ENCODE measurements around the gene MGAT5.

Gene MGAT5

DNA sequence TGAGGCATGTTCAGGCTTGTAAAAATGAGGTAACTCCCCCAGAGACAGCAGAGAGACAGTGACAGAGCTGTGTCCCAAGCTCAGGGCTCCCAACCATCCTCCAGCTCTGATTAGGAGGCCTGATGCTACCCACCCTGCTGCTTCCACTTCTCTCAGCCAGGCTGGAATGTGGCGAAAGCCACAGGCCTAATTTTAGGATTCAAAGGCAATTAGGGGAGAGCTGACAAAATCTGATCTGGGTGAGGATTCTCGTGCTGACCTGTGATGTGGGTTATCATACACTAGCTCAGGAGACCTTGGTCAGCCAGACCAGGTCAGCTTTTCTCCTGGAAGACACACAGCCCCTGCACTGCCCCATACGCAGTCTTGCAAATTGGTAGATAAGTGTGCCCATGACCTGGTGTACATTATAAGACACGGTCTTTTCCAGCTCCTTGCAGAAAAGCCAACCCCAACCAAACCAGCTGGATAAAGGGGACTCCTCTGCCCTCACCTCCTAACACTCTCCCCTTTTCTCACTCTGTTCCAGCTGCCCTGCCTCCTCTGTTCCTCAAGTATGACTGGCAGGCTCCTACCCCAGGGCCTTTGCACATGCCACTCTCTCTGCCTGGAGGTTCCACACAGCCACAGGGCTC lies 225.9 kb downstream of the MGAT5 start:
- H4K91ac ChIP-seq (ENCODE audit: low read length), result no peak overlapping the region
- no peak overlapping the region for H2BK120ac ChIP-seq (ENCODE audit: low read depth, low read length)
- no peak overlapping the region for H2BK5ac ChIP-seq (ENCODE audit: low read depth, low read length, poor library complexity, severe bottlenecking)
- no peak overlapping the region for H3K9ac ChIP-seq (ENCODE audit: low read length)
- peaks cover 18% of the 10 kb centered on the region for H3K79me1 ChIP-seq (replicated peaks; ENCODE audit: low read length, poor library complexity, severe bottlenecking)
- no peak for DNase-seq
- no peak overlapping the region for H2AK5ac ChIP-seq (ENCODE audit: low read length, severe bottlenecking)
- no peak overlapping the region for H3K18ac ChIP-seq (ENCODE audit: low read depth in 1 of 2, low read length in 2 of 2)
- H3K14ac ChIP-seq (ENCODE audit: low read length in 2 of 2), result peak overlapping the region in 1 of 2 experiments; percentile 48
- 81% methylated on average over 4 of the region's 4 CpGs for WGBS
- H2AFZ ChIP-seq (ENCODE audit: low read depth, low read length), result no peak overlapping the region
- no peaks in the 10 kb centered on the region for H3K9me3 ChIP-seq (ENCODE audit: control insufficient read depth, low read length)
- H4K8ac ChIP-seq (ENCODE audit: low read length), result no peak overlapping the region
- H3K27ac ChIP-seq (ENCODE audit: low read length, poor library complexity, severe bottlenecking), result no peak overlapping the region
- H3K4me3 ChIP-seq (ENCODE audit: insufficient read depth in 1 of 2, low read depth in 1 of 2, low read length in 2 of 2), result no peak overlapping the region
- H3K36me3 ChIP-seq (ENCODE audit: control insufficient read depth in 1 of 2, insufficient read depth in 2 of 2, low read depth in 1 of 2, low read length in 2 of 2), result peaks cover 0 to 12% of the 10 kb centered on the region in 2 experiments
- no peak overlapping the region for H3K4me2 ChIP-seq (ENCODE audit: low read length, poor library complexity, severe bottlenecking)
- H3K23ac ChIP-seq (ENCODE audit: low read length in 2 of 2), result no peak overlapping the region
- H3K4me1 ChIP-seq (ENCODE audit: control insufficient read depth, insufficient read depth, low read depth, low read length), result no peaks in the 10 kb centered on the region
- no peak overlapping the region for H2BK12ac ChIP-seq (ENCODE audit: low read length in 2 of 2)
- H3K4ac ChIP-seq (ENCODE audit: low read depth in 1 of 2, low read length in 2 of 2), result no peak overlapping the region
- no peak overlapping the region for H2BK15ac ChIP-seq (ENCODE audit: low read depth, poor library complexity, severe bottlenecking)
- H3K27me3 ChIP-seq (ENCODE audit: control insufficient read depth in 1 of 2, insufficient read depth in 1 of 2, low read length in 2 of 2), result peaks cover 0 to 7% of the 10 kb centered on the region in 2 experiments

- Histone ChIP-seq H3K18ac (ENCODE audit: low read depth in 1 of 2, low read length in 2 of 2) (no peak overlapping the region), H2BK15ac (ENCODE audit: low read depth, poor library complexity, severe bottlenecking) (no peak overlapping the region), H3K4me1 (ENCODE audit: control insufficient read depth, insufficient read depth, low read depth, low read length) (no peaks in the 10 kb centered on the region), H3K14ac (ENCODE audit: low read length in 2 of 2) (no peak overlapping the region), H2AK5ac (ENCODE audit: low read length, severe bottlenecking) (no peak overlapping the region), H3K79me1 (replicated peaks; ENCODE audit: low read length, poor library complexity, severe bottlenecking) (peaks cover 19% of the 10 kb centered on the region), H4K8ac (ENCODE audit: low read length) (no peak overlapping the region), H3K4me3 (ENCODE audit: insufficient read depth in 1 of 2, low read depth in 1 of 2, low read length in 2 of 2) (no peak overlapping the region), H2BK12ac (ENCODE audit: low read length in 2 of 2) (no peak overlapping the region), H4K91ac (ENCODE audit: low read length) (no peak overlapping the region), H3K9ac (ENCODE audit: low read length) (no peak overlapping the region), H3K4ac (ENCODE audit: low read depth in 1 of 2, low read length in 2 of 2) (no peak overlapping the region), H3K9me3 (ENCODE audit: control insufficient read depth, low read length) (no peaks in the 10 kb centered on the region), H3K27ac (ENCODE audit: low read length, poor library complexity, severe bottlenecking) (no peak overlapping the region), H3K23ac (ENCODE audit: low read length in 2 of 2) (no peak overlapping the region), H2BK5ac (ENCODE audit: low read depth, low read length, poor library complexity, severe bottlenecking) (no peak overlapping the region), H3K36me3 (ENCODE audit: control insufficient read depth in 1 of 2, insufficient read depth in 2 of 2, low read depth in 1 of 2, low read length in 2 of 2) (peaks cover 0 to 9% of the 10 kb centered on the region in 2 experiments), H2AFZ (ENCODE audit: low read depth, low read length) (no peak overlapping the region), H2BK120ac (ENCODE audit: low read depth, low read length) (no peak overlapping the region), H3K4me2 (ENCODE audit: low read length, poor library complexity, severe bottlenecking) (no peak overlapping the region), H3K27me3 (ENCODE audit: control insufficient read depth in 1 of 2, insufficient read depth in 1 of 2, low read length in 2 of 2) (peaks cover 0 to 7% of the 10 kb centered on the region in 2 experiments)
- no peak for DNase-seq
- WGBS, result 84% methylated on average over 6 of the region's 6 CpGs
These were observed 228.4 kb downstream of the MGAT5 start for GRCh38 chr2:134482131-134482723.

GRCh38 chr2:134482766-134483340 lies 229.0 kb downstream of the MGAT5 start:
- Histone ChIP-seq H3K4ac (ENCODE audit: low read depth in 1 of 2, low read length in 2 of 2) (no peak overlapping the region), H3K27ac (ENCODE audit: low read length, poor library complexity, severe bottlenecking) (no peak overlapping the region), H4K91ac (ENCODE audit: low read length) (no peak overlapping the region), H3K9me3 (ENCODE audit: control insufficient read depth, low read length) (no peaks in the 10 kb centered on the region), H2BK12ac (ENCODE audit: low read length in 2 of 2) (no peak overlapping the region), H2AFZ (ENCODE audit: low read depth, low read length) (no peak overlapping the region), H3K4me3 (ENCODE audit: insufficient read depth in 1 of 2, low read depth in 1 of 2, low read length in 2 of 2) (no peak overlapping the region), H3K4me1 (ENCODE audit: control insufficient read depth, insufficient read depth, low read depth, low read length) (no peaks in the 10 kb centered on the region), H3K23ac (ENCODE audit: low read length in 2 of 2) (no peak overlapping the region), H2BK120ac (ENCODE audit: low read depth, low read length) (no peak overlapping the region), H3K36me3 (ENCODE audit: control insufficient read depth in 1 of 2, insufficient read depth in 2 of 2, low read depth in 1 of 2, low read length in 2 of 2) (peaks cover 0 to 9% of the 10 kb centered on the region in 2 experiments), H3K79me1 (replicated peaks; ENCODE audit: low read length, poor library complexity, severe bottlenecking) (peaks cover 19% of the 10 kb centered on the region), H3K9ac (ENCODE audit: low read length) (no peak overlapping the region), H4K8ac (ENCODE audit: low read length) (no peak overlapping the region), H3K27me3 (ENCODE audit: control insufficient read depth in 1 of 2, insufficient read depth in 1 of 2, low read length in 2 of 2) (peaks cover 0 to 7% of the 10 kb centered on the region in 2 experiments), H3K4me2 (ENCODE audit: low read length, poor library complexity, severe bottlenecking) (no peak overlapping the region), H2BK15ac (ENCODE audit: low read depth, poor library complexity, severe bottlenecking) (no peak overlapping the region), H3K14ac (ENCODE audit: low read length in 2 of 2) (no peak overlapping the region), H2BK5ac (ENCODE audit: low read depth, low read length, poor library complexity, severe bottlenecking) (no peak overlapping the region), H3K18ac (ENCODE audit: low read depth in 1 of 2, low read length in 2 of 2) (no peak overlapping the region), H2AK5ac (ENCODE audit: low read length, severe bottlenecking) (no peak overlapping the region)
- WGBS, result 89% methylated on average over 15 of the region's 15 CpGs
- no peak for DNase-seq

DNA sequence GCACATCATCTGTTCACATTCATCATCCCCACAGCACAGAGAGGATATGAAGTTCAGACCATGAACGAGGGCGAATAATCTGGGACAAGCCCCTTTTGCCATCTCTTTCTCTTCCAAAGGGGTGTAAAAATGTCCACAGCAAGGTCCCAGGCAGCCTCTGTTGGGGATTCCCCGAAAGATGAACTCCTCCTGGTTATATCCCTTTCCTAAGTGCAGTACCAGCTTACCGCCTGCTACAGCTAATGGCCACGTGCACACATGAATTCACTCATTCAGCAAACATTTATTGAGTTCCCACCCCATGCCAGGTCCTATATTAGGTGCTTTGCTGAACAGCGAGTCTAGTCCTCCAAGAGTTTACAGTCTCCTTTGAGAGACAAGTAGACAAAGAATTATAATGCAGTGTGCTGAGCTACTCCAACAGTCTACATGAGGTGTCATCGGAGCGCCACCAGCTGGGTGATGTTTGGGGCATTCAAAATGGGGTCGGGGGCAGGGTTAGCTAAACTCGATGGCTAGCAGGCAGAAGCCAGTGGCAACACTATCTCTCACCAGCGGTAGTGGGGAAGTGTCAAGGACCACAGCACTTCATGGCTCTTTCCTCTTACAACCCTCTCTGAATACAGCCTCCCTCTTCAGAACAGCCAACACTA lies 236.0 kb downstream of the MGAT5 start:
- H2BK5ac ChIP-seq (ENCODE audit: low read depth, low read length, poor library complexity, severe bottlenecking), result no peak overlapping the region
- H3K4me2 ChIP-seq (ENCODE audit: low read length, poor library complexity, severe bottlenecking), result no peak overlapping the region
- no peaks in the 10 kb centered on the region for H3K9me3 ChIP-seq (ENCODE audit: control insufficient read depth, low read length)
- no peak for DNase-seq
- H3K36me3 ChIP-seq (ENCODE audit: control insufficient read depth in 1 of 2, insufficient read depth in 2 of 2, low read depth in 1 of 2, low read length in 2 of 2), result no peaks in the 10 kb centered on the region
- H3K23ac ChIP-seq (ENCODE audit: low read length in 2 of 2), result no peak overlapping the region
- no peak overlapping the region for H2BK15ac ChIP-seq (ENCODE audit: low read depth, poor library complexity, severe bottlenecking)
- peaks cover 7% of the 10 kb centered on the region for H3K79me1 ChIP-seq (replicated peaks; ENCODE audit: low read length, poor library complexity, severe bottlenecking)
- no peak overlapping the region for H2BK12ac ChIP-seq (ENCODE audit: low read length in 2 of 2)
- H3K4me3 ChIP-seq (ENCODE audit: insufficient read depth in 1 of 2, low read depth in 1 of 2, low read length in 2 of 2), result no peak overlapping the region
- H2BK120ac ChIP-seq (ENCODE audit: low read depth, low read length), result no peak overlapping the region
- no peak overlapping the region for H3K9ac ChIP-seq (ENCODE audit: low read length)
- 74% methylated on average over 11 of the region's 11 CpGs for WGBS
- H3K4ac ChIP-seq (ENCODE audit: low read depth in 1 of 2, low read length in 2 of 2), result no peak overlapping the region
- no peak overlapping the region for H3K18ac ChIP-seq (ENCODE audit: low read depth in 1 of 2, low read length in 2 of 2)
- H2AFZ ChIP-seq (ENCODE audit: low read depth, low read length), result no peak overlapping the region
- no peaks in the 10 kb centered on the region for H3K4me1 ChIP-seq (ENCODE audit: control insufficient read depth, insufficient read depth, low read depth, low read length)
- no peak overlapping the region for H3K14ac ChIP-seq (ENCODE audit: low read length in 2 of 2)
- peaks cover 0 to 30% of the 10 kb centered on the region in 2 experiments for H3K27me3 ChIP-seq (ENCODE audit: control insufficient read depth in 1 of 2, insufficient read depth in 1 of 2, low read length in 2 of 2)
- no peak overlapping the region for H3K27ac ChIP-seq (ENCODE audit: low read length, poor library complexity, severe bottlenecking)
- H4K91ac ChIP-seq (ENCODE audit: low read length), result no peak overlapping the region
- no peak overlapping the region for H2AK5ac ChIP-seq (ENCODE audit: low read length, severe bottlenecking)
- H4K8ac ChIP-seq (ENCODE audit: low read length), result no peak overlapping the region

All from mesenchymal stem cell (in vitro differentiated cells and primary cell).